SK-N-SH (cell line): ENCODE results near the gene SHISAL1. TPM values are rescaled to one million over a fixed set of nuclear protein-coding genes. Genes with fewer than 3 reads are reported as not detected.

ENCODE experiments used
- CTCF ChIA-PET: fragments of 300-600, 350-600 bp; formaldehyde crosslinking; extraction: SDS; loops from one replicate; lab custom pipeline; 2021; lab: Yijun Ruan, JAX
- POLR2A ChIA-PET: fragments of 350-600 bp; sonication (Branson Sonifier 250); formaldehyde crosslinking; extraction: SDS; loops from one replicate; lab custom pipeline; 2020; ENCODE audit warnings: antibody characterized with exemption, inconsistent platforms; lab: Yijun Ruan, JAX
- DNase-seq: peaks from one replicate; pipeline ENCODE4 v3.0.0; 2012
- H2AFZ ChIP-seq: fragments of 200-600 bp; sonication (generic); 2 replicates; pipeline ENCODE4 v1.8.1; 2016; ENCODE audit warnings: antibody characterized with exemption, mild to moderate bottlenecking, low read depth
- H3F3A ChIP-seq: fragments of 200-600 bp; sonication (generic); replicated peaks from 2 replicates; pipeline ENCODE3; 2016; ENCODE audit warnings: antibody characterized with exemption, mild to moderate bottlenecking; ENCODE audit not compliant: insufficient read depth
- H3K27ac ChIP-seq, 2 experiments: fragments of 200-500 bp in 1 of 2; fragments of 200-600 bp in 1 of 2; sonication (Bioruptor generic) in 1 of 2; sonication (generic), shearing (Covaris generic) in 1 of 2; 2 replicates each; pipeline versions ENCODE4 v1.5.1 to v1.6.1; 2014 to 2016; ENCODE audit warnings: low read depth in 2 of 2, inconsistent platforms in 1 of 2, low read length in 1 of 2, mild to moderate bottlenecking in 1 of 2, mixed read lengths in 1 of 2
- H3K27me3 ChIP-seq: fragments of 200-600 bp; sonication (generic), shearing (Covaris generic); 2 replicates; pipeline ENCODE4 v1.6.1; 2016; ENCODE audit warnings: mixed run types; ENCODE audit not compliant: insufficient read depth
- H3K36me3 ChIP-seq, 2 experiments: fragments of 200-500 bp in 1 of 2; fragments of 200-600 bp in 1 of 2; sonication (Bioruptor generic) in 1 of 2; sonication (generic) in 1 of 2; replicated peaks in 1 of 2; 2 replicates each; pipeline versions ENCODE3 to v1.5.1; 2014 to 2016; ENCODE audit warnings: low read length in 1 of 2, mild to moderate bottlenecking in 1 of 2; ENCODE audit not compliant: insufficient read depth in 2 of 2, control insufficient read depth in 1 of 2
- H3K4me1 ChIP-seq, 2 experiments: fragments of 200-500 bp in 1 of 2; fragments of 200-600 bp in 1 of 2; sonication (Bioruptor generic) in 1 of 2; sonication (generic), shearing (Covaris generic) in 1 of 2; 2 replicates each; pipeline versions ENCODE4 v1.5.1 to v1.6.1; 2014 to 2016; ENCODE audit warnings: low read depth in 1 of 2, low read length in 1 of 2, mixed run types in 1 of 2; ENCODE audit not compliant: insufficient read depth in 2 of 2, control insufficient read depth in 1 of 2
- H3K4me2 ChIP-seq: fragments of 200-600 bp; sonication (generic), shearing (Covaris generic); 2 replicates; pipeline ENCODE4 v1.6.1; 2017; ENCODE audit warnings: mixed run types
- H3K4me3 ChIP-seq, 2 experiments: fragments of 200-500 bp in 1 of 2; fragments of 200-600 bp in 1 of 2; sonication (Bioruptor generic) in 1 of 2; sonication (generic), shearing (Covaris generic) in 1 of 2; 2 replicates each; pipeline versions ENCODE4 v1.5.1 to v1.8.1; 2014 to 2016; ENCODE audit warnings: low read depth in 2 of 2, inconsistent platforms in 1 of 2, low read length in 1 of 2, mild to moderate bottlenecking in 1 of 2, mixed read lengths in 1 of 2, moderate library complexity in 1 of 2
- H3K79me2 ChIP-seq: fragments of 200-600 bp; sonication (generic); 2 replicates; pipeline ENCODE4 v1.8.1; 2017; ENCODE audit warnings: mild to moderate bottlenecking; ENCODE audit not compliant: insufficient read depth
- H3K9ac ChIP-seq: fragments of 200-600 bp; sonication (generic); 2 replicates; pipeline ENCODE4 v1.6.1; 2017; ENCODE audit warnings: mixed run types
- H3K9me2 ChIP-seq: fragments of 200-600 bp; sonication (generic); 2 replicates; pipeline ENCODE4 v1.6.1; 2017; ENCODE audit warnings: mixed run types
- H3K9me3 ChIP-seq: fragments of 200-600 bp; sonication (generic); 2 replicates; pipeline ENCODE4 v1.6.1; 2017; ENCODE audit warnings: mixed run types, mild to moderate bottlenecking, moderate library complexity
- H4K20me1 ChIP-seq: fragments of 200-600 bp; sonication (generic); 2 replicates; pipeline ENCODE4 v1.6.1; 2017; ENCODE audit warnings: mild to moderate bottlenecking, mixed run types; ENCODE audit not compliant: insufficient read depth
- CTCF ChIP-seq: fragments of 200-600 bp; sonication (generic); IDR thresholded peaks from 2 replicates; pipeline ENCODE4 v1.6.1; 2017; ENCODE audit warnings: antibody characterized with exemption, mild to moderate bottlenecking, moderate library complexity
- ELF1 ChIP-seq: IDR thresholded peaks from 2 replicates; pipeline ENCODE4 v1.4.0; 2012
- EP300 ChIP-seq, 2 experiments: IDR thresholded peaks; 2 replicates each; pipeline versions ENCODE4 v1.4.0 to v1.6.1; 2012; ENCODE audit warnings: borderline replicate concordance in 1 of 2, low read depth in 1 of 2, low read length in 1 of 2
- EZH2phosphoT487 ChIP-seq: fragments of 200-600 bp; sonication (generic); IDR thresholded peaks from 2 replicates; pipeline ENCODE4 v1.6.1; 2017; ENCODE audit warnings: low read depth, mixed run types, mild to moderate bottlenecking, antibody characterized with exemption, moderate library complexity, borderline replicate concordance
- FOSL2 ChIP-seq: IDR thresholded peaks from 2 replicates; pipeline ENCODE4 v1.4.0; 2012; ENCODE audit warnings: low read depth, mild to moderate bottlenecking, moderate library complexity, borderline replicate concordance
- FOXJ3 ChIP-seq: sonication (generic); formaldehyde crosslinking; IDR thresholded peaks from 2 replicates; pipeline ENCODE4 v1.5.1; 2020; ENCODE audit warnings: mild to moderate bottlenecking, missing genetic modification reagents
- FOXM1 ChIP-seq: IDR thresholded peaks from 2 replicates; pipeline ENCODE4 v1.4.0; 2012; ENCODE audit warnings: low read depth, mild to moderate bottlenecking
- GATA2 ChIP-seq: sonication (generic); formaldehyde crosslinking; IDR thresholded peaks from 2 replicates; pipeline ENCODE4 v1.5.0; 2020; ENCODE audit warnings: mild to moderate bottlenecking, missing genetic modification reagents
- IRF3 ChIP-seq: fragments of 150-350 bp; IDR thresholded peaks from 2 replicates; pipeline ENCODE4 v1.6.1; 2016; ENCODE audit warnings: mild to moderate bottlenecking, low read depth, low read length
- MEF2A ChIP-seq: IDR thresholded peaks from 2 replicates; pipeline ENCODE4 v1.4.0; 2012; ENCODE audit warnings: low read depth, borderline replicate concordance
- NRF1 ChIP-seq: IDR thresholded peaks from 2 replicates; pipeline ENCODE4 v1.6.1; 2012; ENCODE audit warnings: low read depth, mild to moderate bottlenecking, low read length
- RAD21 ChIP-seq: IDR thresholded peaks from 2 replicates; pipeline ENCODE4 v1.6.1; 2012; ENCODE audit warnings: mild to moderate bottlenecking, low read length
- REST ChIP-seq: IDR thresholded peaks from 2 replicates; pipeline ENCODE4 v1.6.1; 2012; ENCODE audit warnings: mild to moderate bottlenecking, low read depth, low read length, moderate library complexity
- RXRA ChIP-seq: IDR thresholded peaks from 2 replicates; pipeline ENCODE4 v1.4.0; 2012; ENCODE audit warnings: low read depth, mild to moderate bottlenecking, borderline replicate concordance
- SIN3A ChIP-seq: IDR thresholded peaks from 2 replicates; pipeline ENCODE4 v1.6.1; 2012; ENCODE audit warnings: low read depth, mild to moderate bottlenecking, low read length, moderate library complexity, borderline replicate concordance
- SMC3 ChIP-seq: IDR thresholded peaks from 2 replicates; pipeline ENCODE4 v1.6.1; 2012; ENCODE audit warnings: low read depth, low read length, improper control_type of control experiment
- TAF1 ChIP-seq: IDR thresholded peaks from 2 replicates; pipeline ENCODE4 v1.6.1; 2012; ENCODE audit warnings: low read depth, mild to moderate bottlenecking, low read length, moderate library complexity, borderline replicate concordance
- USF2 ChIP-seq: fragments of 150-350 bp; IDR thresholded peaks from 2 replicates; pipeline ENCODE4 v1.6.1; 2017; ENCODE audit warnings: antibody characterized with exemption, low read length, low read depth, borderline replicate concordance
- WGBS: methylation state at CpG from one replicate; pipeline ENCODE4 v1.1.6; 2017; ENCODE audit warnings: low lambda C conversion rate; 5-methylcytosine and 5-hydroxymethylcytosine counted together
- polyA plus RNA-seq, 3 experiments: library from polyadenylated mRNA; depleted of rRNA; stranded (reverse); fragments of >200 nt; gene quantifications; 2 replicates each; pipeline ENCODE4 v1.2.3, GENCODE V29; 2012
- TF ChIP-seq, protein P1 (sequence below): IDR thresholded peaks from 2 replicates; pipeline ENCODE4 v1.4.0; 2012; ENCODE audit warnings: low read depth, borderline replicate concordance

The SHISAL1 gene
- polyA plus RNA-seq, 1 of the 3 experiments (the other 2 are of a cell fraction) = 0.10 TPM

- Histone ChIP-seq H3K27me3 (no peaks in the 10 kb centered on the region; the same call in 1 of the 2 replicates), H3K4me2 (no peak overlapping the region), H3K9me2 (no peaks in the 10 kb centered on the region), H3K79me2 (no peaks in the 10 kb centered on the region), H3F3A (no peaks in the 10 kb centered on the region), H3K4me1 (no peaks in the 10 kb centered on the region; a peak in 1 of 4 replicates), H3K9me3 (no peaks in the 10 kb centered on the region), H4K20me1 (no peaks in the 10 kb centered on the region), H3K36me3 (no peaks in the 10 kb centered on the region), H2AFZ (no peak overlapping the region), H3K27ac (no peak overlapping the region), H3K9ac (no peak overlapping the region), H3K4me3 (no peak overlapping the region)
- no peak for DNase-seq
- no peak for TF ChIP-seq MEF2A
- no peak for TF ChIP-seq IRF3
- no peak for TF ChIP-seq GATA2
- TF ChIP-seq REST = no peak
- no peak for TF ChIP-seq ELF1
- TF ChIP-seq SIN3A = no peak
- no peak for TF ChIP-seq TAF1
- no peak for TF ChIP-seq USF2
- TF ChIP-seq, protein P1, sequence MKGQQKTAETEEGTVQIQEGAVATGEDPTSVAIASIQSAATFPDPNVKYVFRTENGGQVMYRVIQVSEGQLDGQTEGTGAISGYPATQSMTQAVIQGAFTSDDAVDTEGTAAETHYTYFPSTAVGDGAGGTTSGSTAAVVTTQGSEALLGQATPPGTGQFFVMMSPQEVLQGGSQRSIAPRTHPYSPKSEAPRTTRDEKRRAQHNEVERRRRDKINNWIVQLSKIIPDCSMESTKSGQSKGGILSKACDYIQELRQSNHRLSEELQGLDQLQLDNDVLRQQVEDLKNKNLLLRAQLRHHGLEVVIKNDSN = no peak
- TF ChIP-seq RXRA = no peak
- TF ChIP-seq NRF1 = no peak
- TF ChIP-seq FOXJ3 (CRISPR knock-in tag) = no peak
- no peak for TF ChIP-seq RAD21
- TF ChIP-seq FOXM1 = no peak
- no peak for TF ChIP-seq FOSL2
- no peak for TF ChIP-seq EZH2phosphoT487
- TF ChIP-seq CTCF = no peak
- no peak for TF ChIP-seq SMC3
- no peak for TF ChIP-seq EP300 (IDR thresholded peaks at IDR 0.05; ENCODE audit: borderline replicate concordance in 1 of 2, low read depth in 1 of 2, low read length in 1 of 2)
- WGBS = 56% methylated on average over 8 of the region's 8 CpGs
- ChIA-PET CTCF (interaction anchor here (0.8 to 1.3 kb wide), 2 partner anchors 40 to 163 kb away, joined by 3 read pairs; no protein-coding TSS in a partner anchor), POLR2A (no interaction called here)
These were observed 69.0 kb downstream of the SHISAL1 start for GRCh38 chr22:44243761-44244160.
